OCI-LY1 (cell line): Measurements from ENCODE around the gene TMEM132C.

Experiments
- CTCF ChIP-seq: fragments of 200-600 bp; sonication (generic), shearing (Covaris generic); IDR thresholded peaks from 2 replicates; pipeline ENCODE4 v1.5.1; 2017; ENCODE audit warnings: mild to moderate bottlenecking, antibody characterized with exemption, low read length, moderate library complexity, mixed read lengths
- EZH2 ChIP-seq: fragments of 200-600 bp; sonication (generic), shearing (Covaris generic); IDR thresholded peaks from 2 replicates; pipeline ENCODE4 v1.8.0; 2017; ENCODE audit warnings: borderline replicate concordance, mixed run types, mild to moderate bottlenecking, antibody characterized with exemption, low read length, moderate library complexity, mixed read lengths

- TF ChIP-seq CTCF (no peak), EZH2 (no peak)
These were observed 345.3 kb downstream of the TMEM132C start for GRCh38 chr12:128612150-128612850.
